ENCODE measurements around the gene DDIT3.

GRCh38 chr12:57471661-57472060 is 48.7 kb downstream of the DDIT3 start:
- TF ChIP-seq, protein P1, sequence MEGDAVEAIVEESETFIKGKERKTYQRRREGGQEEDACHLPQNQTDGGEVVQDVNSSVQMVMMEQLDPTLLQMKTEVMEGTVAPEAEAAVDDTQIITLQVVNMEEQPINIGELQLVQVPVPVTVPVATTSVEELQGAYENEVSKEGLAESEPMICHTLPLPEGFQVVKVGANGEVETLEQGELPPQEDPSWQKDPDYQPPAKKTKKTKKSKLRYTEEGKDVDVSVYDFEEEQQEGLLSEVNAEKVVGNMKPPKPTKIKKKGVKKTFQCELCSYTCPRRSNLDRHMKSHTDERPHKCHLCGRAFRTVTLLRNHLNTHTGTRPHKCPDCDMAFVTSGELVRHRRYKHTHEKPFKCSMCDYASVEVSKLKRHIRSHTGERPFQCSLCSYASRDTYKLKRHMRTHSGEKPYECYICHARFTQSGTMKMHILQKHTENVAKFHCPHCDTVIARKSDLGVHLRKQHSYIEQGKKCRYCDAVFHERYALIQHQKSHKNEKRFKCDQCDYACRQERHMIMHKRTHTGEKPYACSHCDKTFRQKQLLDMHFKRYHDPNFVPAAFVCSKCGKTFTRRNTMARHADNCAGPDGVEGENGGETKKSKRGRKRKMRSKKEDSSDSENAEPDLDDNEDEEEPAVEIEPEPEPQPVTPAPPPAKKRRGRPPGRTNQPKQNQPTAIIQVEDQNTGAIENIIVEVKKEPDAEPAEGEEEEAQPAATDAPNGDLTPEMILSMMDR (IDR thresholded peaks at IDR 0.05; ENCODE audit: low read depth, low read length): no peak
- TF ChIP-seq POLR2A (IDR thresholded peaks at IDR 0.05; ENCODE audit: extremely low read depth, insufficient read length): no peak
- TF ChIP-seq, protein P2, sequence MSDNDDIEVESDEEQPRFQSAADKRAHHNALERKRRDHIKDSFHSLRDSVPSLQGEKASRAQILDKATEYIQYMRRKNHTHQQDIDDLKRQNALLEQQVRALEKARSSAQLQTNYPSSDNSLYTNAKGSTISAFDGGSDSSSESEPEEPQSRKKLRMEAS (IDR thresholded peaks at IDR 0.05; ENCODE audit: low read depth, low read length): no peak

Data from NB4 (cell line).